GM12878 (cell line): ENCODE measurements around the gene ANTXR2. TPM values are rescaled to one million over a fixed set of nuclear protein-coding genes. Genes with fewer than 3 reads are reported as not detected.

Experiments used
- ATAC-seq: fragments of 200-7000 bp; cut with Tn5 transposase; 3 replicates; pipeline ENCODE4 v1.9.1; 2020; ENCODE audit warnings: mild to moderate bottlenecking, moderate library complexity
- BruUV-seq: library from RNA; stranded (reverse); fragments of 400-500 nt; replicated peaks from 2 replicates; lab custom pipeline; 2021; lab: Mats Ljungman, UMichigan
- CTCF ChIA-PET: fragments of 300-600 bp; sonication (Branson Sonifier 250); formaldehyde crosslinking; extraction: SDS; loops from one replicate; lab custom pipeline; 2021; ENCODE audit warnings: inconsistent platforms; lab: Yijun Ruan, JAX
- POLR2A ChIA-PET: fragments of 350-600 bp; formaldehyde crosslinking; extraction: SDS; loops from one replicate; lab custom pipeline; 2021; ENCODE audit warnings: inconsistent platforms; lab: Charles Lee
- RAD21 ChIA-PET: fragments of 300-600 bp; sonication (Branson Sonifier 250); formaldehyde crosslinking; loops from one replicate; lab custom pipeline; 2023; ENCODE audit warnings: antibody characterized with exemption; ENCODE audit not compliant: unreplicated experiment; lab: Charles Lee
- SMC1A ChIA-PET: fragments of 300-600 bp; sonication (Branson Sonifier 250); formaldehyde crosslinking; loops from one replicate; lab custom pipeline; 2023; ENCODE audit not compliant: unreplicated experiment, uncharacterized antibody; lab: Charles Lee
- DNase-seq: peaks from one replicate; pipeline ENCODE4 v3.0.0-alpha.2; 2011; ENCODE audit warnings: low read depth, low spot score
- FAIRE-seq: peaks from 3 replicates; lab custom pipeline; 2011; peaks lifted over from hg19 to GRCh38; lab: Jason Lieb, UNC
- H2AFZ ChIP-seq: 2 replicates; pipeline ENCODE4 v1.6.0; 2011; ENCODE audit warnings: low read depth, low read length, control low read depth; ENCODE audit not compliant: control insufficient read depth
- H3K27ac ChIP-seq: 2 replicates; pipeline ENCODE4 v1.5.1; 2011; ENCODE audit warnings: control low read depth; ENCODE audit not compliant: control insufficient read depth, insufficient read depth
- H3K27me3 ChIP-seq, 2 experiments: replicated peaks in 1 of 2; 2 replicates each; pipeline versions ENCODE4 v1.6.0 to v1.6.1; 2011; ENCODE audit warnings: low read length in 1 of 2; ENCODE audit not compliant: control insufficient read depth in 2 of 2, insufficient read depth in 2 of 2
- H3K36me3 ChIP-seq, 2 experiments: 2 replicates each; pipeline ENCODE4 v1.5.1; 2011; ENCODE audit warnings: low read length in 1 of 2; ENCODE audit not compliant: control insufficient read depth in 2 of 2, insufficient read depth in 2 of 2
- H3K4me1 ChIP-seq: 2 replicates; pipeline ENCODE4 v1.6.1; 2011; ENCODE audit warnings: mild to moderate bottlenecking, low read length, moderate library complexity, mixed read lengths; ENCODE audit not compliant: control insufficient read depth, insufficient read depth
- H3K4me2 ChIP-seq: 2 replicates; pipeline ENCODE4 v1.6.0; 2011; ENCODE audit warnings: control low read depth; ENCODE audit not compliant: control insufficient read depth, insufficient read depth
- H3K4me3 ChIP-seq: fragments of 200-600 bp; sonication (generic); 2 replicates; pipeline ENCODE4 v1.5.1; 2016
- H3K79me2 ChIP-seq: 2 replicates; pipeline ENCODE4 v1.6.0; 2011; ENCODE audit warnings: low read length; ENCODE audit not compliant: control insufficient read depth, insufficient read depth
- H3K9ac ChIP-seq: 2 replicates; pipeline ENCODE4 v1.8.0; 2011; ENCODE audit warnings: low read length, control low read depth, mixed read lengths; ENCODE audit not compliant: control insufficient read depth, insufficient read depth
- H3K9me3 ChIP-seq: replicated peaks from 3 replicates; pipeline ENCODE4 v1.5.1; 2011; ENCODE audit warnings: mild to moderate bottlenecking, low read length; ENCODE audit not compliant: control insufficient read depth, insufficient read depth
- H4K20me1 ChIP-seq: 2 replicates; pipeline ENCODE4 v1.6.0; 2011; ENCODE audit not compliant: control insufficient read depth, insufficient read depth
- ATF2 ChIP-seq: IDR thresholded peaks from 2 replicates; pipeline ENCODE4 v1.6.1; 2012; ENCODE audit warnings: low read length, inconsistent platforms
- CBX3 ChIP-seq: fragments of 200-600 bp; sonication (generic); IDR thresholded peaks from 2 replicates; pipeline ENCODE4 v1.6.1; 2016; ENCODE audit warnings: low read depth, borderline replicate concordance
- CHD4 ChIP-seq: fragments of 200-600 bp; sonication (generic); IDR thresholded peaks from 2 replicates; pipeline ENCODE4 v1.6.1; 2016; ENCODE audit warnings: mild to moderate bottlenecking
- CTCF ChIP-seq, 3 experiments: IDR thresholded peaks in 2 of 3; conservative IDR thresholded peaks in 1 of 3; 2 replicates each; pipeline ENCODE4 v1.5.1; 2011; ENCODE audit warnings: low read depth in 3 of 3, low read length in 3 of 3, mild to moderate bottlenecking in 3 of 3, control low read depth in 2 of 3, moderate library complexity in 2 of 3, inconsistent platforms in 1 of 3, mixed read lengths in 1 of 3; ENCODE audit not compliant: control insufficient read depth in 2 of 3, insufficient read depth in 1 of 3; ENCODE audit errors: extremely low read depth in 1 of 3
- CUX1 ChIP-seq: IDR thresholded peaks from 2 replicates; pipeline ENCODE4 v1.6.1; 2012; ENCODE audit warnings: improper control_type of control experiment, low read depth, low read length; ENCODE audit not compliant: insufficient replicate concordance
- ESRRA ChIP-seq: IDR thresholded peaks from 2 replicates; pipeline ENCODE4 v1.6.1; 2012; ENCODE audit warnings: mild to moderate bottlenecking, low read length, improper control_type of control experiment
- NFYB ChIP-seq: IDR thresholded peaks from 2 replicates; pipeline ENCODE4 v1.6.1; 2011; ENCODE audit warnings: low read depth, mild to moderate bottlenecking, low read length, improper control_type of control experiment, moderate library complexity; ENCODE audit not compliant: insufficient read depth
- RCOR1 ChIP-seq: conservative IDR thresholded peaks from 2 replicates; pipeline ENCODE4 v1.6.1; 2012; ENCODE audit warnings: low read depth, low read length, improper control_type of control experiment
- SMAD1 ChIP-seq: fragments of 450-650 bp; IDR thresholded peaks from 2 replicates; pipeline ENCODE4 v1.6.1; 2018; ENCODE audit warnings: mild to moderate bottlenecking, low read depth; ENCODE audit not compliant: partially characterized antibody
- ZBTB4 ChIP-seq: fragments of 450-650 bp; formaldehyde crosslinking; IDR thresholded peaks from 2 replicates; pipeline ENCODE4 v1.4.0; 2022; ENCODE audit warnings: mild to moderate bottlenecking, moderate library complexity
- ZNF207 ChIP-seq: fragments of 450-650 bp; IDR thresholded peaks from 2 replicates; pipeline ENCODE4 v1.6.1; 2014; ENCODE audit warnings: antibody characterized with exemption, mild to moderate bottlenecking, borderline replicate concordance
- ZNF217 ChIP-seq: fragments of 450-650 bp; IDR thresholded peaks from 2 replicates; pipeline ENCODE4 v1.6.1; 2017; ENCODE audit warnings: antibody characterized with exemption, mild to moderate bottlenecking
- ZNF622 ChIP-seq: fragments of 450-650 bp; IDR thresholded peaks from 2 replicates; pipeline ENCODE4 v1.6.1; 2017; ENCODE audit warnings: mild to moderate bottlenecking, inconsistent platforms
- WGBS: methylation state at CpG from one replicate; pipeline ENCODE4 v1.1.6; 2016; ENCODE audit warnings: low lambda C conversion rate; ENCODE audit not compliant: insufficient replicate concordance, insufficient coverage; ENCODE audit errors: missing lambda C conversion rate; 5-methylcytosine and 5-hydroxymethylcytosine counted together
- in situ Hi-C: fragments of 300-500 bp; cut with MboI; formaldehyde crosslinking; loops from 9 replicates; pipeline ENCODE4 v1.14.3; 2018; ENCODE audit warnings: mixed read lengths
- intact Hi-C: fragments of 100-400 bp; cut with micrococcal nuclease; formaldehyde crosslinking; loops from one replicate; pipeline ENCODE4 v1.14.2; 2022; ENCODE audit not compliant: unreplicated experiment
- polyA plus RNA-seq, 11 experiments: library from polyadenylated mRNA; depleted of rRNA in 4 of 11; unstranded in 6 of 11; stranded (reverse) in 5 of 11; fragments of >200 nt; fragmentation: Nextera tagmentation in 4 of 11; fragmentation: Illumina TruSeq in 1 of 11; extraction: Ambion mirVana in 4 of 11; extraction: Trizol in 1 of 11; gene quantifications; 1 replicate in 1 of 11; 2 replicates in 10 of 11; pipeline versions ENCODE4 v1.2.1 to v1.2.3, GENCODE V29; 2011 to 2016; ENCODE audit warnings: inconsistent platforms in 2 of 11, missing spikeins in 2 of 11, low read depth in 1 of 11
- total RNA-seq, 4 experiments: library from RNA; depleted of rRNA in 3 of 4; stranded (reverse); fragments of >200 nt in 3 of 4; fragmentation: Illumina TruSeq in 1 of 4; extraction: Trizol in 1 of 4; gene quantifications; 2 replicates each; pipeline versions ENCODE4 v1.2.1 to v1.2.3, GENCODE V29; 2013 to 2021

ANTXR2 gene
- total and polyA plus RNA-seq, 10 of the 15 experiments (the other 5 are each of a cell fraction or from before 2014, with no cell fraction given) = 1.4 to 8.9 (median 5.7) TPM

- no peak for ATAC-seq
- H3K4me3 ChIP-seq = no peak overlapping the region
- H3K4me1 ChIP-seq = no peaks in the 10 kb centered on the region
- intact Hi-C loops (no loop called here), in situ Hi-C loops (no loop called here)
- no peaks in the 10 kb centered on the region for H3K36me3 ChIP-seq
- no peaks in the 10 kb centered on the region for H3K27me3 ChIP-seq
- BruUV-seq = no TSS peak
- RAD21 ChIA-PET = no interaction called here
- no peaks in the 10 kb centered on the region; the same call in 2 of the 3 replicates for H3K9me3 ChIP-seq
- CTCF ChIA-PET = interaction anchor here (1.1 kb wide), 1 partner anchor 17 kb away, joined by 3 read pairs; no protein-coding TSS in a partner anchor
- POLR2A ChIA-PET = no interaction called here
- FAIRE-seq = no peak
- H2AFZ ChIP-seq = no peak overlapping the region
- DNase-seq = no peak
- no peak overlapping the region for H3K9ac ChIP-seq
- SMC1A ChIA-PET = interaction anchor here (1.0 to 1.7 kb wide), 2 partner anchors 9 to 155 kb away, joined by 3 to 4 read pairs; no protein-coding TSS in a partner anchor
- no peaks in the 10 kb centered on the region for H3K79me2 ChIP-seq
- no peaks in the 10 kb centered on the region for H4K20me1 ChIP-seq
- 92% methylated on average over 2 of the region's 2 CpGs for whole genome bisulfite sequencing
- no peak overlapping the region for H3K27ac ChIP-seq
- H3K4me2 ChIP-seq = no peak overlapping the region
- no peak for TF ChIP-seq ATF2
- TF ChIP-seq ZNF622 = no peak
- TF ChIP-seq ESRRA = no peak
- no peak for TF ChIP-seq CBX3
- TF ChIP-seq NFYB = no peak
- TF ChIP-seq ZBTB4 (CRISPR knock-in tag) = no peak
- no peak for TF ChIP-seq SMAD1
- TF ChIP-seq CUX1 = no peak
- no peak for TF ChIP-seq ZNF217
- no peak for TF ChIP-seq RCOR1
- no peak for TF ChIP-seq CTCF (IDR thresholded peaks at IDR 0.05 in 2 of 3, conservative IDR thresholded peaks at IDR 0.05 in 1 of 3; ENCODE audit: control insufficient read depth in 2 of 3, extremely low read depth in 1 of 3, insufficient read depth in 1 of 3, low read depth in 3 of 3, low read length in 3 of 3)
- TF ChIP-seq CHD4 = no peak
- TF ChIP-seq ZNF207 = no peak
Observed at GRCh38 chr4:79996851-79997250, 76.2 kb downstream of the ANTXR2 start.
